ENCODE results near the gene MAPK12. TPM values are rescaled to one million over a fixed set of nuclear protein-coding genes. Genes with fewer than 3 reads are reported as not detected.

MAPK12 gene
- polyA plus RNA-seq, result 1 to 10 TPM in 3 of 4 donors, under 1 TPM in 1; 0.45 to 7.1 (median 3.6) TPM
- long read RNA-seq, donor 1, partial matches to known transcripts, result 0 of 1 reads
- long read RNA-seq, donor 1, other reads (novel, unspliced or antisense), result 0 of 1 reads
- long read RNA-seq, donor 2, result 0 reads
- long read RNA-seq, donor 3, result 0 reads
- long read RNA-seq, donor 4, result 0 reads
- long read RNA-seq, donor 5, partial matches to known transcripts, result 0 of 1 reads
- long read RNA-seq, donor 5, other reads (novel, unspliced or antisense), result 0 of 1 reads
- long read RNA-seq, donor 6, result 0 reads
- long read RNA-seq, donor 7, partial matches to known transcripts, result 0 of 3 reads
- long read RNA-seq, donor 7, other reads (novel, unspliced or antisense), result 0 of 3 reads
- long read RNA-seq, donor 8, result 0 reads
- long read RNA-seq, donor 9, result 0 reads
- long read RNA-seq, donor 10, partial matches to known transcripts, result 5 of 8 reads
- long read RNA-seq, donor 10, other reads (novel, unspliced or antisense), result 0 of 8 reads

GRCh38 chr22:50261615-50262459, at the start of gene MAPK12:
Gene MAPK12, minus strand, starts transcription at chr22:50261683. Its CDS starts 174 bp downstream, at chr22:50261509.
- no peak for DNase-seq
- no peaks in the 10 kb centered on the region for H3K9me3 ChIP-seq (ENCODE audit: control insufficient read depth in 2 of 2, insufficient read depth in 1 of 2, low read depth in 1 of 2, low read length in 1 of 2)
- H3K36me3 ChIP-seq (ENCODE audit: control insufficient read depth in 3 of 3, insufficient read depth in 2 of 3, low read depth in 1 of 3, low read length in 3 of 3), result no peaks in the 10 kb centered on the region
- no peak within 1 kb of the TSS for H3K27ac ChIP-seq (ENCODE audit: low read depth in 1 of 3, low read length in 2 of 3)
- H3K4me1 ChIP-seq (ENCODE audit: control insufficient read depth in 3 of 3, insufficient read depth in 2 of 3, low read depth in 1 of 3, low read length in 2 of 3), result peaks cover 0 to 4% (median 0%) of the 10 kb centered on the region in 3 donors
- no peak for FAIRE-seq
- peaks cover 4 to 46% (median 9%) of the 10 kb centered on the region in 3 donors for H3K27me3 ChIP-seq (ENCODE audit: control insufficient read depth in 3 of 3, insufficient read depth in 3 of 3, low read length in 3 of 3)
- 3 to 6% (median 4%) methylated on average over 22 to 61 of the region's 61 CpGs for WGBS, 3 donors
- peak within 1 kb of the TSS; percentile 24 to 45 (median 38) for H3K4me3 ChIP-seq (ENCODE audit: low read depth in 1 of 3, low read length in 3 of 3)

GRCh38 chr22:50310949-50311444, 49.5 kb upstream of the MAPK12 start:
- WGBS, 3 donors, result 85 to 90% (median 88%) methylated on average over 16 of the region's 16 CpGs
- Histone ChIP-seq H3K27ac (ENCODE audit: low read depth in 1 of 3, low read length in 2 of 3) (no peak overlapping the region), H3K36me3 (ENCODE audit: control insufficient read depth in 3 of 3, insufficient read depth in 2 of 3, low read depth in 1 of 3, low read length in 3 of 3) (peaks cover 0 to 18% (median 0%) of the 10 kb centered on the region in 3 donors), H3K9me3 (ENCODE audit: control insufficient read depth in 2 of 2, insufficient read depth in 1 of 2, low read depth in 1 of 2, low read length in 1 of 2) (no peaks in the 10 kb centered on the region), H3K4me1 (ENCODE audit: control insufficient read depth in 3 of 3, insufficient read depth in 2 of 3, low read depth in 1 of 3, low read length in 2 of 3) (peaks cover 0 to 23% (median 0%) of the 10 kb centered on the region in 3 donors), H3K27me3 (ENCODE audit: control insufficient read depth in 3 of 3, insufficient read depth in 3 of 3, low read length in 3 of 3) (no peaks in the 10 kb centered on the region), H3K4me3 (ENCODE audit: low read depth in 1 of 3, low read length in 3 of 3) (no peak overlapping the region)
- FAIRE-seq, result no peak
- no peak for DNase-seq

- no peak overlapping the region for H3K4me3 ChIP-seq (ENCODE audit: low read depth in 1 of 3, low read length in 3 of 3)
- 82 to 92% (median 86%) methylated on average over 19 to 21 of the region's 21 CpGs for WGBS, 3 donors
- H3K36me3 ChIP-seq (ENCODE audit: control insufficient read depth in 3 of 3, insufficient read depth in 2 of 3, low read depth in 1 of 3, low read length in 3 of 3), result peaks cover 0 to 25% (median 0%) of the 10 kb centered on the region in 3 donors
- DNase-seq, result no peak
- no peak overlapping the region for H3K27ac ChIP-seq (ENCODE audit: low read depth in 1 of 3, low read length in 2 of 3)
- H3K9me3 ChIP-seq (ENCODE audit: control insufficient read depth in 2 of 2, insufficient read depth in 1 of 2, low read depth in 1 of 2, low read length in 1 of 2), result no peaks in the 10 kb centered on the region
- peaks cover 0 to 31% (median 5%) of the 10 kb centered on the region in 3 donors for H3K4me1 ChIP-seq (ENCODE audit: control insufficient read depth in 3 of 3, insufficient read depth in 2 of 3, low read depth in 1 of 3, low read length in 2 of 3)
- FAIRE-seq, result no peak
- no peaks in the 10 kb centered on the region for H3K27me3 ChIP-seq (ENCODE audit: control insufficient read depth in 3 of 3, insufficient read depth in 3 of 3, low read length in 3 of 3)
These were observed 48.7 kb upstream of the MAPK12 start for GRCh38 chr22:50310031-50310722.

GRCh38 chr22:50309601-50309991, 48.1 kb upstream of the MAPK12 start:
- Histone ChIP-seq H3K36me3 (ENCODE audit: control insufficient read depth in 3 of 3, insufficient read depth in 2 of 3, low read depth in 1 of 3, low read length in 3 of 3) (peaks cover 0 to 31% (median 0%) of the 10 kb centered on the region in 3 donors), H3K27ac (ENCODE audit: low read depth in 1 of 3, low read length in 2 of 3) (peak overlapping the region in 1 of 3 donors; percentile 74), H3K27me3 (ENCODE audit: control insufficient read depth in 3 of 3, insufficient read depth in 3 of 3, low read length in 3 of 3) (no peaks in the 10 kb centered on the region), H3K4me1 (ENCODE audit: control insufficient read depth in 3 of 3, insufficient read depth in 2 of 3, low read depth in 1 of 3, low read length in 2 of 3) (peaks cover 2 to 37% (median 10%) of the 10 kb centered on the region in 3 donors), H3K9me3 (ENCODE audit: control insufficient read depth in 2 of 2, insufficient read depth in 1 of 2, low read depth in 1 of 2, low read length in 1 of 2) (no peaks in the 10 kb centered on the region), H3K4me3 (ENCODE audit: low read depth in 1 of 3, low read length in 3 of 3) (no peak overlapping the region)
- FAIRE-seq (no peak), DNase-seq (no peak)
- WGBS, 3 donors, result 75 to 79% (median 78%) methylated on average over 6 to 7 of the region's 7 CpGs

GRCh38 chr22:50308986-50309600, 47.6 kb upstream of the MAPK12 start:
- Histone ChIP-seq H3K27me3 (ENCODE audit: control insufficient read depth in 3 of 3, insufficient read depth in 3 of 3, low read length in 3 of 3) (no peaks in the 10 kb centered on the region), H3K9me3 (ENCODE audit: control insufficient read depth in 2 of 2, insufficient read depth in 1 of 2, low read depth in 1 of 2, low read length in 1 of 2) (no peaks in the 10 kb centered on the region), H3K4me3 (ENCODE audit: low read depth in 1 of 3, low read length in 3 of 3) (no peak overlapping the region), H3K4me1 (ENCODE audit: control insufficient read depth in 3 of 3, insufficient read depth in 2 of 3, low read depth in 1 of 3, low read length in 2 of 3) (peaks cover 2 to 40% (median 15%) of the 10 kb centered on the region in 3 donors), H3K27ac (ENCODE audit: low read depth in 1 of 3, low read length in 2 of 3) (peak overlapping the region in 2 of 3 donors; percentile 69 to 74), H3K36me3 (ENCODE audit: control insufficient read depth in 3 of 3, insufficient read depth in 2 of 3, low read depth in 1 of 3, low read length in 3 of 3) (peaks cover 0 to 34% (median 0%) of the 10 kb centered on the region in 3 donors)
- DNase-seq (no peak), FAIRE-seq (no peak)
- 57 to 80% (median 71%) methylated on average over 9 of the region's 9 CpGs for WGBS, 3 donors

- WGBS, 3 donors, result 36 to 71% (median 71%) methylated on average over 6 to 7 of the region's 7 CpGs
- no peaks in the 10 kb centered on the region for H3K27me3 ChIP-seq (ENCODE audit: control insufficient read depth in 3 of 3, insufficient read depth in 3 of 3, low read length in 3 of 3)
- H3K27ac ChIP-seq (ENCODE audit: low read depth in 1 of 3, low read length in 2 of 3), result peak overlapping the region; percentile 54 to 74 (median 69)
- DNase-seq (peak in 1 of 2 donors; percentile 42), FAIRE-seq (no peak)
- H3K4me1 ChIP-seq (ENCODE audit: control insufficient read depth in 3 of 3, insufficient read depth in 2 of 3, low read depth in 1 of 3, low read length in 2 of 3), result peaks cover 2 to 43% (median 20%) of the 10 kb centered on the region in 3 donors
- H3K4me3 ChIP-seq (ENCODE audit: low read depth in 1 of 3, low read length in 3 of 3), result no peak overlapping the region
- no peaks in the 10 kb centered on the region for H3K9me3 ChIP-seq (ENCODE audit: control insufficient read depth in 2 of 2, insufficient read depth in 1 of 2, low read depth in 1 of 2, low read length in 1 of 2)
- H3K36me3 ChIP-seq (ENCODE audit: control insufficient read depth in 3 of 3, insufficient read depth in 2 of 3, low read depth in 1 of 3, low read length in 3 of 3), result peaks cover 0 to 39% (median 0%) of the 10 kb centered on the region in 3 donors
These were observed 47.1 kb upstream of the MAPK12 start for GRCh38 chr22:50308597-50308935.

- H3K36me3 ChIP-seq (ENCODE audit: control insufficient read depth in 3 of 3, insufficient read depth in 2 of 3, low read depth in 1 of 3, low read length in 3 of 3), result peaks cover 0 to 42% (median 0%) of the 10 kb centered on the region in 3 donors
- no peaks in the 10 kb centered on the region for H3K9me3 ChIP-seq (ENCODE audit: control insufficient read depth in 2 of 2, insufficient read depth in 1 of 2, low read depth in 1 of 2, low read length in 1 of 2)
- H3K27me3 ChIP-seq (ENCODE audit: control insufficient read depth in 3 of 3, insufficient read depth in 3 of 3, low read length in 3 of 3), result no peaks in the 10 kb centered on the region
- DNase-seq, result no peak
- no peak for FAIRE-seq
- H3K4me1 ChIP-seq (ENCODE audit: control insufficient read depth in 3 of 3, insufficient read depth in 2 of 3, low read depth in 1 of 3, low read length in 2 of 3), result peaks cover 2 to 48% (median 24%) of the 10 kb centered on the region in 3 donors
- H3K27ac ChIP-seq (ENCODE audit: low read depth in 1 of 3, low read length in 2 of 3), result peak overlapping the region; percentile 54 to 74 (median 64)
- WGBS, 3 donors, result 39 to 48% (median 43%) methylated on average over 13 to 19 of the region's 19 CpGs
- peak overlapping the region in 1 of 3 donors; percentile 18 for H3K4me3 ChIP-seq (ENCODE audit: low read depth in 1 of 3, low read length in 3 of 3)
These were observed 46.6 kb upstream of the MAPK12 start for GRCh38 chr22:50307890-50308596.
